H1 (cell line): ENCODE measurements around the gene AK2. TPM values are rescaled to one million over a fixed set of nuclear protein-coding genes. Genes with fewer than 3 reads are reported as not detected.

Experiments used
- CTCF ChIA-PET: fragments of 300-600 bp; sonication (Branson Sonifier 250); formaldehyde crosslinking; loops from one replicate; lab custom pipeline; 2021; ENCODE audit not compliant: partially characterized antibody; lab: Charles Lee
- POLR2A ChIA-PET: fragments of 300-600 bp; sonication (Branson Sonifier 250); formaldehyde crosslinking; loops from one replicate; lab custom pipeline; 2021; ENCODE audit warnings: inconsistent platforms; ENCODE audit not compliant: partially characterized antibody; lab: Charles Lee
- DNase-seq, 2 experiments: peaks; one replicate each; pipeline versions ENCODE4 v3.0.0 to v3.0.0-alpha.2; 2010 to 2022; ENCODE audit warnings: low spot score in 2 of 2, low read depth in 1 of 2, mixed read lengths in 1 of 2
- FAIRE-seq: peaks from 2 replicates; lab custom pipeline; 2011; peaks lifted over from hg19 to GRCh38; lab: Jason Lieb, UNC
- H2AFZ ChIP-seq: 2 replicates; pipeline ENCODE4 v1.8.1; 2012; ENCODE audit warnings: low read length, inconsistent platforms
- H2AK5ac ChIP-seq: 2 replicates; pipeline ENCODE4 v1.6.1; 2013; ENCODE audit warnings: low read depth, low read length
- H2BK120ac ChIP-seq: replicated peaks from 2 replicates; pipeline ENCODE3; 2013; ENCODE audit warnings: low read depth, low read length, inconsistent platforms
- H2BK12ac ChIP-seq: 2 replicates; pipeline ENCODE4 v1.6.1; 2013; ENCODE audit warnings: low read depth, low read length
- H2BK15ac ChIP-seq: 2 replicates; pipeline ENCODE4 v1.6.1; 2013; ENCODE audit warnings: low read length
- H2BK20ac ChIP-seq: 2 replicates; pipeline ENCODE4 v1.6.1; 2013; ENCODE audit warnings: low read length
- H2BK5ac ChIP-seq: 2 replicates; pipeline ENCODE4 v1.6.1; 2013; ENCODE audit warnings: low read depth, low read length
- H3K14ac ChIP-seq: 2 replicates; pipeline ENCODE4 v1.6.1; 2013; ENCODE audit warnings: inconsistent platforms; ENCODE audit not compliant: insufficient read length
- H3K18ac ChIP-seq: 2 replicates; pipeline ENCODE4 v1.6.1; 2013; ENCODE audit warnings: low read length; ENCODE audit errors: extremely low read depth
- H3K23ac ChIP-seq: 2 replicates; pipeline ENCODE4 v1.6.1; 2013; ENCODE audit warnings: inconsistent platforms; ENCODE audit not compliant: insufficient read length
- H3K23me2 ChIP-seq: 2 replicates; pipeline ENCODE4 v1.6.1; 2013; ENCODE audit warnings: low read depth, low read length
- H3K27ac ChIP-seq: 2 replicates; pipeline ENCODE4 v1.6.1; 2011; ENCODE audit warnings: low read depth, low read length, inconsistent platforms
- H3K27me3 ChIP-seq, 4 experiments: replicated peaks in 1 of 4; 1 replicate in 1 of 4; 2 replicates in 3 of 4; pipeline versions ENCODE4 v1.6.1 to v1.8.1; 2011 to 2013; ENCODE audit warnings: low read length in 3 of 4, mild to moderate bottlenecking in 3 of 4, inconsistent platforms in 2 of 4, mixed read lengths in 2 of 4, moderate library complexity in 1 of 4; ENCODE audit not compliant: control insufficient read depth in 3 of 4, insufficient read depth in 3 of 4; ENCODE audit errors: extremely low read depth in 1 of 4
- H3K36me3 ChIP-seq, 4 experiments: 2 replicates each; pipeline versions ENCODE4 v1.6.1 to v1.8.1; 2011 to 2013; ENCODE audit warnings: mild to moderate bottlenecking in 4 of 4, low read length in 3 of 4, moderate library complexity in 2 of 4, control low read depth in 1 of 4, inconsistent platforms in 1 of 4; ENCODE audit not compliant: insufficient read depth in 4 of 4, control insufficient read depth in 2 of 4
- H3K4ac ChIP-seq: replicated peaks from 2 replicates; pipeline ENCODE3; 2013; ENCODE audit warnings: low read length, low read depth, mixed read lengths, inconsistent platforms; ENCODE audit not compliant: insufficient read length
- H3K4me1 ChIP-seq, 4 experiments: replicated peaks in 1 of 4; 1 replicate in 1 of 4; 2 replicates in 3 of 4; pipeline versions ENCODE4 v1.6.1 to v1.8.1; 2011 to 2013; ENCODE audit warnings: low read length in 3 of 4, inconsistent platforms in 2 of 4, mixed read lengths in 1 of 4; ENCODE audit not compliant: insufficient read depth in 4 of 4, control insufficient read depth in 3 of 4
- H3K4me2 ChIP-seq, 2 experiments: 2 replicates each; pipeline versions ENCODE4 v1.6.1 to v1.8.1; 2011 to 2013; ENCODE audit warnings: low read depth in 2 of 2, low read length in 2 of 2, control low read depth in 1 of 2, inconsistent platforms in 1 of 2, mild to moderate bottlenecking in 1 of 2; ENCODE audit not compliant: insufficient read depth in 1 of 2
- H3K4me3 ChIP-seq, 4 experiments: fragments of 200-600, 300-600 bp in 1 of 4; sonication (generic), shearing (Covaris generic), sonication (Bioruptor Twin) in 1 of 4; 2 replicates each; pipeline versions ENCODE4 v1.5.1 to v1.8.1; 2011 to 2016; ENCODE audit warnings: low read length in 4 of 4, low read depth in 3 of 4, control low read depth in 2 of 4, inconsistent platforms in 2 of 4, mild to moderate bottlenecking in 2 of 4, mixed read lengths in 1 of 4, moderate library complexity in 1 of 4; ENCODE audit not compliant: insufficient read depth in 2 of 4; ENCODE audit errors: extremely low read depth in 1 of 4
- H3K56ac ChIP-seq: replicated peaks from 2 replicates; pipeline ENCODE3; 2013; ENCODE audit warnings: low read depth, mild to moderate bottlenecking, mixed read lengths, low read length, inconsistent platforms; ENCODE audit not compliant: insufficient read length
- H3K79me1 ChIP-seq: 2 replicates; pipeline ENCODE4 v1.6.1; 2013; ENCODE audit warnings: low read depth, low read length, control low read depth
- H3K79me2 ChIP-seq, 2 experiments: 2 replicates each; pipeline versions ENCODE4 v1.6.1 to v1.8.1; 2012 to 2013; ENCODE audit warnings: low read length in 2 of 2, mild to moderate bottlenecking in 2 of 2, inconsistent platforms in 1 of 2; ENCODE audit not compliant: insufficient read depth in 2 of 2, control insufficient read depth in 1 of 2
- H3K9ac ChIP-seq, 4 experiments: replicated peaks in 1 of 4; 1 replicate in 1 of 4; 2 replicates in 3 of 4; pipeline versions ENCODE4 v1.6.1 to v1.8.1; 2011 to 2013; ENCODE audit warnings: low read depth in 3 of 4, low read length in 3 of 4, control low read depth in 2 of 4, mild to moderate bottlenecking in 2 of 4, moderate library complexity in 2 of 4, inconsistent platforms in 1 of 4; ENCODE audit errors: extremely low read depth in 1 of 4
- H3K9me3 ChIP-seq, 2 experiments: 2 replicates each; pipeline versions ENCODE4 v1.6.1 to v1.8.1; 2012 to 2013; ENCODE audit warnings: mild to moderate bottlenecking in 2 of 2, moderate library complexity in 2 of 2, control low read depth in 1 of 2, inconsistent platforms in 1 of 2, low read depth in 1 of 2, low read length in 1 of 2, mixed read lengths in 1 of 2; ENCODE audit not compliant: insufficient read depth in 2 of 2
- H4K20me1 ChIP-seq, 2 experiments: replicated peaks in 1 of 2; 2 replicates each; pipeline versions ENCODE3 to v1.8.1; 2011 to 2013; ENCODE audit warnings: inconsistent platforms in 2 of 2, low read length in 2 of 2, mild to moderate bottlenecking in 1 of 2; ENCODE audit not compliant: insufficient read depth in 2 of 2, control insufficient read depth in 1 of 2
- H4K5ac ChIP-seq: 2 replicates; pipeline ENCODE4 v1.6.1; 2013; ENCODE audit warnings: low read length, low read depth, mixed read lengths, inconsistent platforms; ENCODE audit not compliant: insufficient read length
- H4K8ac ChIP-seq: 2 replicates; pipeline ENCODE4 v1.8.0; 2013; ENCODE audit warnings: mild to moderate bottlenecking, moderate library complexity, low read length, inconsistent platforms; ENCODE audit not compliant: insufficient read depth; ENCODE audit errors: extremely low read depth
- H4K91ac ChIP-seq: replicated peaks from 2 replicates; pipeline ENCODE3; 2013; ENCODE audit warnings: low read length, mixed read lengths, inconsistent platforms; ENCODE audit not compliant: insufficient read length
- EGR1 ChIP-seq: IDR thresholded peaks from 2 replicates; pipeline ENCODE4 v1.6.1; 2011; ENCODE audit warnings: low read depth, low read length, borderline replicate concordance
- FOSL1 ChIP-seq: IDR thresholded peaks from 2 replicates; pipeline ENCODE4 v1.6.1; 2011; ENCODE audit warnings: mild to moderate bottlenecking, low read depth, low read length, moderate library complexity; ENCODE audit not compliant: insufficient read depth
- HDAC6 ChIP-seq: IDR thresholded peaks from one replicate; pipeline ENCODE4 v1.7.1; 2012; ENCODE audit warnings: low read depth, mild to moderate bottlenecking, inconsistent platforms, low read length, moderate library complexity
- KDM4A ChIP-seq: IDR thresholded peaks from one replicate; pipeline ENCODE4 v1.7.1; 2012; ENCODE audit warnings: low read depth, mild to moderate bottlenecking, moderate library complexity, low read length, inconsistent platforms; ENCODE audit not compliant: severe bottlenecking
- MAFK ChIP-seq: IDR thresholded peaks from 2 replicates; pipeline ENCODE4 v1.6.1; 2012; ENCODE audit warnings: low read depth, mild to moderate bottlenecking, improper control_type of control experiment, low read length
- POU5F1 ChIP-seq: IDR thresholded peaks from 2 replicates; pipeline ENCODE4 v1.6.1; 2011; ENCODE audit warnings: low read depth, mild to moderate bottlenecking, low read length, moderate library complexity
- RAD21 ChIP-seq, 2 experiments: IDR thresholded peaks in 1 of 2; conservative IDR thresholded peaks in 1 of 2; 2 replicates each; pipeline ENCODE4 v1.6.1; 2011; ENCODE audit warnings: low read depth in 2 of 2, low read length in 2 of 2, improper control_type of control experiment in 1 of 2, inconsistent platforms in 1 of 2, mild to moderate bottlenecking in 1 of 2, moderate library complexity in 1 of 2
- SAP30 ChIP-seq: fragments of 300-600 bp; sonication (generic); IDR thresholded peaks from 2 replicates; pipeline ENCODE4 v1.7.1; 2012; ENCODE audit warnings: low read length, moderate library complexity, mild to moderate bottlenecking, inconsistent platforms; ENCODE audit not compliant: insufficient read depth, insufficient replicate concordance
- SP2 ChIP-seq: IDR thresholded peaks from 2 replicates; pipeline ENCODE4 v1.6.1; 2012; ENCODE audit warnings: mild to moderate bottlenecking, low read length, inconsistent platforms
- SP4 ChIP-seq: IDR thresholded peaks from 2 replicates; pipeline ENCODE4 v1.6.1; 2012; ENCODE audit warnings: low read length, inconsistent platforms
- WGBS, 2 experiments: shearing (Covaris generic) in 1 of 2; methylation state at CpG; one replicate each; pipeline versions ENCODE4 v1.1.6 to v1.1.7; 2013 to 2015; ENCODE audit warnings: low lambda C conversion rate in 2 of 2, mixed read lengths in 2 of 2, inconsistent platforms in 1 of 2, low coverage in 1 of 2, missing lambda C conversion rate in 1 of 2; ENCODE audit not compliant: insufficient replicate concordance in 2 of 2, insufficient coverage in 1 of 2, insufficient read length in 1 of 2; ENCODE audit errors: extremely low coverage in 1 of 2, missing lambda C conversion rate in 1 of 2; 5-methylcytosine and 5-hydroxymethylcytosine counted together
- polyA plus RNA-seq, 7 experiments: library from polyadenylated mRNA; depleted of rRNA in 3 of 7; stranded (reverse) in 5 of 7; unstranded in 2 of 7; fragments of >200 nt in 5 of 7; fragments of 200-250 nt in 2 of 7; gene quantifications; 1 replicate in 5 of 7; 2 replicates in 1 of 7; 4 replicates in 1 of 7; pipeline versions ENCODE4 v1.2.1 to v1.2.3, GENCODE V29; 2011 to 2013; ENCODE audit warnings: missing spikeins in 2 of 7, mixed read lengths in 2 of 7
- total RNA-seq: library from RNA; stranded (reverse); fragmentation: NEBNext Ultra II Directional; extraction: Animal tissue kit (Norgen Biotek cat#: 25700); gene quantifications from 2 replicates; pipeline ENCODE4 v1.2.1, GENCODE V29; 2021
- TF ChIP-seq, protein P1 (sequence below), 3 experiments: IDR thresholded peaks; 1 replicate in 2 of 3; 2 replicates in 1 of 3; pipeline versions ENCODE4 v1.5.1 to v1.6.1; 2011; ENCODE audit warnings: low read length in 3 of 3, mild to moderate bottlenecking in 3 of 3, inconsistent platforms in 2 of 3, low read depth in 1 of 3, moderate library complexity in 1 of 3; ENCODE audit not compliant: insufficient read depth in 1 of 3; ENCODE audit errors: control extremely low read depth in 1 of 3

The AK2 gene
- total and polyA plus RNA-seq, 2 of the 8 experiments (the other 6 are each of a cell fraction or from before 2014, with no cell fraction given), result 92.3 to 137 TPM

DNA sequence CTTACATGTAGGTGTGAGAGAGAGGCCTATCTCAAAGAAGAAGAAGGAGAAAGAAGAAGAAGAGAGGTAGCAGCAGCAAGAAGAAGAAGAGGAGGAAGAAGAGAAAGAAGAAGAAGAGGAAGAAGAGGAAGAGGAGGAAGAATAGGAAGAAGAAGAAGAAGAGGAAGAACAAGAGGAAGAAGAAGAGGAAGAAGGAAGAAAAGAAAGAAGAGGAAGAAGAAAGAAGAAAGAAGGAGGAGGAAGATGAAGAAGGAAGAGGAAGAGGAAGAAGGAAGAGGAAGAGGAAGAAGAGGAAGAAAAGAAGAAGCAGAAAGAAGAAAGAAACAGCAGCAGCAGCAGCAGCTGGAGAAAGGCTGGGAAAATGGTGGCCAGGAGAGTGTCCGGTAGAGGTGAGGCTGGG lies 33.9 kb upstream of the AK2 start:
- Histone ChIP-seq H2BK20ac (no peak overlapping the region), H4K5ac (no peak overlapping the region), H3K23ac (no peak overlapping the region), H3K36me3 (no peaks in the 10 kb centered on the region), H3K56ac (no peak overlapping the region), H4K8ac (no peak overlapping the region), H2AK5ac (no peak overlapping the region), H3K9ac (no peak overlapping the region), H3K14ac (no peak overlapping the region), H3K27ac (no peak overlapping the region), H3K9me3 (peaks cover under 1 to 5% of the 10 kb centered on the region in 2 experiments; a peak in 2 of 4 replicates), H3K27me3 (no peaks in the 10 kb centered on the region; a peak in 1 of 7 replicates), H4K20me1 (no peaks in the 10 kb centered on the region), H3K4me1 (no peaks in the 10 kb centered on the region), H3K18ac (no peak overlapping the region), H3K4me3 (no peak overlapping the region), H2BK12ac (no peak overlapping the region), H3K79me1 (no peaks in the 10 kb centered on the region), H4K91ac (no peak overlapping the region), H3K23me2 (no peaks in the 10 kb centered on the region), H2BK120ac (no peak overlapping the region), H2BK15ac (no peak overlapping the region), H3K4ac (no peak overlapping the region), H2AFZ (no peak overlapping the region), H2BK5ac (no peak overlapping the region), H3K79me2 (no peaks in the 10 kb centered on the region), H3K4me2 (no peak overlapping the region)
- POLR2A ChIA-PET, result interaction anchor here (0.6 kb wide), 1 partner anchor 73 kb away, joined by 3 read pairs; no protein-coding TSS in a partner anchor
- CTCF ChIA-PET, result interaction anchor here (0.6 to 4.7 kb wide), 4 partner anchors 9 to 118 kb away, joined by 3 to 29 read pairs (median 4); no protein-coding TSS in a partner anchor
- 100% methylated on average over 1 of the region's 1 CpG; no CpG with 5 or more reads in 1 of the 2 experiments for WGBS, 2 experiments
- FAIRE-seq (no peak), DNase-seq (no peak)
- TF ChIP-seq KDM4A, result no peak
- no peak for TF ChIP-seq POU5F1
- no peak for TF ChIP-seq SP4
- no peak for TF ChIP-seq MAFK
- no peak for TF ChIP-seq EGR1
- TF ChIP-seq RAD21 (IDR thresholded peaks at IDR 0.05 in 1 of 2, conservative IDR thresholded peaks at IDR 0.05 in 1 of 2; ENCODE audit: low read depth in 2 of 2, low read length in 2 of 2), result no peak
- TF ChIP-seq FOSL1, result no peak
- TF ChIP-seq SP2, result no peak
- no peak for TF ChIP-seq HDAC6
- TF ChIP-seq, protein P1, sequence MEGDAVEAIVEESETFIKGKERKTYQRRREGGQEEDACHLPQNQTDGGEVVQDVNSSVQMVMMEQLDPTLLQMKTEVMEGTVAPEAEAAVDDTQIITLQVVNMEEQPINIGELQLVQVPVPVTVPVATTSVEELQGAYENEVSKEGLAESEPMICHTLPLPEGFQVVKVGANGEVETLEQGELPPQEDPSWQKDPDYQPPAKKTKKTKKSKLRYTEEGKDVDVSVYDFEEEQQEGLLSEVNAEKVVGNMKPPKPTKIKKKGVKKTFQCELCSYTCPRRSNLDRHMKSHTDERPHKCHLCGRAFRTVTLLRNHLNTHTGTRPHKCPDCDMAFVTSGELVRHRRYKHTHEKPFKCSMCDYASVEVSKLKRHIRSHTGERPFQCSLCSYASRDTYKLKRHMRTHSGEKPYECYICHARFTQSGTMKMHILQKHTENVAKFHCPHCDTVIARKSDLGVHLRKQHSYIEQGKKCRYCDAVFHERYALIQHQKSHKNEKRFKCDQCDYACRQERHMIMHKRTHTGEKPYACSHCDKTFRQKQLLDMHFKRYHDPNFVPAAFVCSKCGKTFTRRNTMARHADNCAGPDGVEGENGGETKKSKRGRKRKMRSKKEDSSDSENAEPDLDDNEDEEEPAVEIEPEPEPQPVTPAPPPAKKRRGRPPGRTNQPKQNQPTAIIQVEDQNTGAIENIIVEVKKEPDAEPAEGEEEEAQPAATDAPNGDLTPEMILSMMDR (IDR thresholded peaks at IDR 0.05; ENCODE audit: control extremely low read depth in 1 of 3, insufficient read depth in 1 of 3, low read depth in 1 of 3, low read length in 3 of 3), result no peak
- no peak for TF ChIP-seq SAP30
